Left cardiac atrium (tissue), 4 donors: ENCODE measurements around the gene PRDX5. TPM values are rescaled to one million over a fixed set of nuclear protein-coding genes. Genes with fewer than 3 reads are reported as not detected.
"Not testable (repeated sequence)": the region's sequence is repeated elsewhere in the genome, so short reads cannot be mapped to it uniquely, and the experiment has no call there.

Experiments
- ATAC-seq, 2 donors: fragments of 200-7000 bp; cut with Tn5 transposase; one replicate each; pipeline ENCODE4 v1.9.1; 2020; ENCODE audit warnings: mild to moderate bottlenecking in 2 of 2, moderate library complexity in 2 of 2
- DNase-seq: peaks from one replicate; pipeline ENCODE4 v3.0.0-alpha.2; 2020
- intact Hi-C, 2 donors: fragments of 100-400 bp; cut with DNase I; formaldehyde crosslinking; loops; one replicate each; pipeline versions ENCODE4 v1.14.1 to v1.15.1; 2022 to 2023
- total RNA-seq, 2 donors: library from RNA; stranded (reverse); fragmentation: NEBNext Ultra II Directional; extraction: Animal tissue kit (Norgen Biotek cat#: 25700); gene quantifications; one replicate each; pipeline ENCODE4 v1.2.1, GENCODE V29; 2021
- donor health status: DM: no; HTN: yes; CAD: no.
- donor health status: DM: no; HTN: yes; CAD: no; lungs with severe emphysema.
- donor health status: DM: yes; HTN: yes; CAD: no.
- donor health status: Dilated cardiomyopathy.

PRDX5 gene
- total RNA-seq, 2 donors from 2014 or later: 264 to 298 TPM

DNA sequence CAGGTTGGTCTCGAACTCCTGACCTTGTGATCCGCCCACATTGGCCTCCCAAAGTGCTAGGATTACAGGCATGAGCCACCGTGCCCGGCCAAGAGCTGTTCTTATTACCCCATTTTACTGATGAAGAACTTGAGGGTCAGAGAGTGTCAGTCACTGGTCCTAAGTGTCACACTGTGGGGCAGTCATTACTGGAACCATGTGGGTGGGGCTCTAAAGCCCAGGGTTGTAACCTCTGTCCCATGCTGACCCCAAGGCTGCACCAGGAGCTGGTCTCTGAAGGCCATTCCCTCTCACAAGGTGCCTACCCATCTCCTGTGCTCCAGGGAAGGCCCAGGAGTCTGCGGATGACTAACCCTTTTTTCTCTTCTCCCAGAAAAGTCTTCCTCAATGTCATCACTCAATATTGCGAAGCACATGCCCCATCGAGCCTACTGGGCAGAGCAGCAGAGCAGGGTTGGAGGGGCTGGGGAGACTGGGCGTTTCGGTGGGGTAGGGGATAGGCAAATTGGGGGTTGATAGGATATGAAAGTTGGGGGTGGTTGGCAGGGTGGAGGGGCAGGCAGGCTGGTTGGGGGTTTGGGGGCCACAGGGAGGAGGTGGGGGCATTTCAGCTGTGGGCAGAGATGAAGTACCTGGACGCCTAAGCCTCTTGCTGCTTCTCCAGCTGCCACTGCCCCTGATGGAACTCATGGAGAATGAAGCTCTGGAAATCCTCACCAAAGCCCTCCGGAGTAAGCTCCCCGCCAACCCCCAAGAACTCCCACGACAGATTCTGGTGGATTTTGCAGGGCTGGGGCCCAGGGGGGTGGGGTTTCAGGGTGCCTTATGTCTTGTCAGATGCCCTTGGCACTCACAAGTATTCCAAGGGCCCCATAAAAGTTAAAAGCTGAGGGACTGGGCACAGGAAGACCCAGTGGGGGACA is 14.6 kb upstream of the PRDX5 start:
- DNase-seq (no peak), ATAC-seq (no peak)
- intact Hi-C loops: loop anchor here (5.0 to 10.0 kb wide), 3 partner anchors 51 to 101 kb away; partner anchors contain the start of genes FERMT3 (in 1 of the 2) and PLCB3 (in 1 of the 2)

DNA sequence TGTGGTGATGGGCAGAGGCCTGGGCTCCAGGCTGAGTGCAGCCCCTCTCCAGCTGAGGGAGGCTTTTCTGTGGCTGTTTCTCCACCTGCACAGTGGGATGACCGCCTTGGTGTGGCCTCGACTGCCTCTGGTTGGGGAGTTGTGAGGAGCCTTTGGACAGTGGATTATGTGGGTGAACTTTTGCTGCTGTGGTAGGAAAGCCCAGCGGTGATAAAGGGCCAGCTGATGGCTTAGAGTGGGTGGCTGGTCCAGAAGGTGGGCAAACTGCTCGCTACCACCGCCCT is 13.9 kb upstream of the PRDX5 start:
- intact Hi-C loops: loop anchor here (5.0 to 10.0 kb wide), 3 partner anchors 52 to 102 kb away; partner anchors contain the start of genes FERMT3 (in 1 of the 2) and PLCB3 (in 1 of the 2)
- DNase-seq (no peak), ATAC-seq (no peak)

DNA sequence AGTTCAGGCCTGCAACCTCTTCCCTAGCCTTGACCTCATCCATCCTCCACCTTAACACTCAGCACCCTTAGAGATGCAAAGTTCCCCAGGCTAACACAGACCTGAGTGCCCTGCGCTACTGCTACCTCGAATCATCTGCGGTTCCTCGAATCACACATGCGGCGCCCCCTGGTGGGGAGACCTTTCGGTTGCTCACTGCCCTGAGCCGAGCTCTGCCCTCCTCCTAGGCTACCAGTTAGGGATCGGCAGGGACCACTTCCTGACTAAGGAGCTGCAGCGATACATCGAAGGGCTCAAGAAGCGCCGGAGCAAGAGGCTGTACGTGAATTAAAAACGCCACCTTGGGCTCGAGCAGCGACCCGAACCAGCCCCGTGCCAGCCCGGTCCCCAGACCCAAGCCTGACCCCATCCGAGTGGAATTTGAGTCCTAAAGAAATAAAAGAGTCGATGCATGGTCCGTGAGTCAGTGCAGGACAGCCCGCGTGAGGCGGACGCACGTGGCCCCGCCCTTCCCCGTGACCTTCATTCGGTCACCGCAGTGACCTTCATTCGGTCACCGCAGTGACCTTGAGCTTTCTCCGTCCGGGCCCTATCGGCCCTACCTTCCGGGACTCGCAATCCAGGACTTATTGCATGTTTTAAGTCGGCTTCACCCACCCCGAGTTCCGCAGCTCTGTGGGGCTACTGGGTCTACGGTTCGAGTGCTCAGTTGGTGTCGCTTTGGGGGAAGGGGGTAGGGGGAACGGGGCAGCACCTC is 13.4 kb upstream of the PRDX5 start:
- ATAC-seq (peak; percentile 43 to 57), DNase-seq (peak; percentile 96)
- intact Hi-C loops: loop anchor here (5.0 to 10.0 kb wide), 3 partner anchors 52 to 102 kb away; partner anchors contain the start of genes FERMT3 (in 1 of the 2) and PLCB3 (in 1 of the 2)

DNA sequence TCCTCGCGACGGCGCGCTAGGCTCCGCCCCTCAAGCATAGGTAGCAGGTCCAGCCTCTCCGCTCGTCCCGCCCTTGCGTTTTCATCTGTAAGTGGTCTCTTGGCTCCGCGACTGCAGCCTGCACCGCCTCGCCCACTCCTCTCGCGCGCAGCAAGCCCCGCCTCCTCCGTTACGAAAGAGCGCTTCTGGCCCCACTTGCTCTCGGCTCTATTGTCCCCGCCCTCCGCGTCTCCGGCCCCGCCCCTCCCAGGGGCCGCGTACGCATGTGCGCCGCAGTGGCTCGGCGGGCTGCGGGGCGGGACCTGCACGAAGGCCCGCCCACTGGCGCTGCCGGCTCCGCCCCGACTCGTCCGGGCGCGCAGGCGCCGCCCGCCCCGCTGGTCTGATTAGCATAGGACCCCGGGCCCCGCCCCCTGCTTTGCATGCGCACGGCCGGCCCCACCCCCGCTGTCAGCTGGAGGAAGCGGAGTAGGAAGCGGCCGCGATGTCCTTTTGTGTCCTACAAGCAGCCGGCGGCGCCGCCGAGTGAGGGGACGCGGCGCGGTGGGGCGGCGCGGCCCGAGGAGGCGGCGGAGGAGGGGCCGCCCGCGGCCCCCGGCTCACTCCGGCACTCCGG is 12.7 kb upstream of the PRDX5 start, which contains the start of gene ESRRA:
TSS of gene ESRRA (plus strand) at position 450 of the 616 bp plus-strand sequence. CDS start 1,656 bp downstream, outside the sequence.
- DNase-seq (peak; percentile 100), ATAC-seq (peak; percentile 86 to 92)
- intact Hi-C loops: loop anchor here in 1 of 2 donors (10.0 kb wide), 1 partner anchor 100 kb away; the partner anchor contains the start of gene FERMT3

DNA sequence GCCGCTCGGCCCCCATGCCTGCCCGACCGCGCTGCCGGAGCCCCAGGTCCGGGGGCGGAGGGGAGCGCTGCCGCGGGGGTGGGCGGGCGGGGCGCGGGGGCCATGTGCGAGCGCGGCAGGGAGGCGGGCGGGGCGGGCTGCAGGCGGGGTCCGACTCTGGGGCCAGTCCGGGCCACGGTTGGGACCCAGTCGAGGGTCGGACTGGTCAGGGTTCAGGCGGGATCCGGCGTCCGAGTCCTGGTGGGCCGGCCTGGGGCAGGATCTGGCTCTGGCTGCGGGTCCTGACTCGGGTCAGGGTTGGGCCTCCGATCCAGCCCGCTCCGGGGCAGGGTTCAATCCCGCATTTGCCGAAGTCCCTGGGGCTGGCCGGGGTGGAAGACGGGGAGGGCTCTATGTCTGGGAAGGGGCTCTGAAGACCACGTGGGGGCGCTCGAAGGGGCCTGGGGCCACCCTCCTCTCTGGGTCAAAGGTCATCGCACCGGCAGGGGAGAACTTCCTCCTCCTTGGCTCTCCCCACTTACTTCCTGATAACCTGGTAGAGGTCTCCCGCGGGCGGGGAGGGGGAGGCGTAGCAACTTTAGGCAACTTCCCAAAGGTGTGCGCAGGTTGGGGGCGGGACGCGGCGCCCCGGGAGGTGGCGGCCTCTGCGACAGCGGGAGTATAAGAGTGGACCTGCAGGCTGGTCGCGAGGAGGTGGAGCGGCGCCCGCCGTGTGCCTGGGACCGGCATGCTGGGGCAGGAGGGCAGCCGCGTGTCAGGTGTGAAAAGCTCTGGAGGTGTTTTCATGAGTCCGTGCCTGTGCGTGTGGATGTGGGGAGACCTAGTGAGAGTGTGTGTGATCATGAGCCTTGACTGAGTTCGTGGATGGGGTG is 12.0 kb upstream of the PRDX5 start:
- DNase-seq: peak; percentile 80
- ATAC-seq: peak; percentile 5 to 10
- intact Hi-C loops: loop anchor here in 1 of 2 donors (10.0 kb wide), 1 partner anchor 101 kb away; the partner anchor contains the start of gene FERMT3

DNA sequence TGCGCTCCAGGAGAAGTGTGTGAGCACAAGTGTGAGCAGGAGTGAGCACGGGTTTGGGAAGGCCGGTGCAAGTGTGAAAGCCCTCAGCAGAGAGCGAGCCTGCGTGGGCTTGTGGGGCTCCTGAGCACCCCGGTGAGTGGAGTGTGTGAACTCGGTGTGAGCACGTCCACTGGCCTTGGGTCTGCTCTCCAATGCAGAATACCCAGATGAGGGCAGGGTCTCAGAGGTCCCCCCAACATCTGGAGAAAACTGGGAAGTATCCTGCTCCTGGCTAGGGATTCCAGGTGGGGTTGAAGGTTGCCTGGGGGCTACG is 11.4 kb upstream of the PRDX5 start:
- ATAC-seq: no peak
- intact Hi-C loops: loop anchor here in 1 of 2 donors (10.0 kb wide), 1 partner anchor 102 kb away; the partner anchor contains the start of gene FERMT3
- DNase-seq: no peak

DNA sequence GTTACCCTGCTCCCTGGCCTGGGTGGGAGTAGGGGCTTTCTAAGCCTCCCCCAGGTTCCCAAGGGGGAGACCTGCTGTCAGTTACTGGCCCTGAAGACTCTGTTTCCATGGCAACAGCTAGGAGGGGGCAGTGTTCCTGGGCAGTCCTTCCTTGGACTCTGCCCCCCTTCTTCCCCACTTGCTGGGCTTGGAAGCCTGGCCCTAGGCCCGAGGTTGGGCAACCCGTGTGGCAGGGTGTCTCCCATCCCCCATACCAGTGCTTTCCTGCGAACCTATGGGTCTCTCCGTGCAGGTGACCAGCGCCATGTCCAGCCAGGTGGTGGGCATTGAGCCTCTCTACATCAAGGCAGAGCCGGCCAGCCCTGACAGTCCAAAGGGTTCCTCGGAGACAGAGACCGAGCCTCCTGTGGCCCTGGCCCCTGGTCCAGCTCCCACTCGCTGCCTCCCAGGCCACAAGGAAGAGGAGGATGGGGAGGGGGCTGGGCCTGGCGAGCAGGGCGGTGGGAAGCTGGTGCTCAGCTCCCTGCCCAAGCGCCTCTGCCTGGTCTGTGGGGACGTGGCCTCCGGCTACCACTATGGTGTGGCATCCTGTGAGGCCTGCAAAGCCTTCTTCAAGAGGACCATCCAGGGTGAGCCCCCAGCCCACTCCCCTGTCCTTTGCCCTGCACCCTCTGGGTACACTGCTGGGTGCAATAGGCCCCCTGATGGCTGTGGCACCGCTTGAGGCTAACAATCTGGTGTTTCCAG is 10.9 kb upstream of the PRDX5 start:
- ATAC-seq: no peak
- intact Hi-C loops: loop anchor here in 1 of 2 donors (10.0 kb wide), 1 partner anchor 102 kb away; the partner anchor contains the start of gene FERMT3
- DNase-seq: no peak

DNA sequence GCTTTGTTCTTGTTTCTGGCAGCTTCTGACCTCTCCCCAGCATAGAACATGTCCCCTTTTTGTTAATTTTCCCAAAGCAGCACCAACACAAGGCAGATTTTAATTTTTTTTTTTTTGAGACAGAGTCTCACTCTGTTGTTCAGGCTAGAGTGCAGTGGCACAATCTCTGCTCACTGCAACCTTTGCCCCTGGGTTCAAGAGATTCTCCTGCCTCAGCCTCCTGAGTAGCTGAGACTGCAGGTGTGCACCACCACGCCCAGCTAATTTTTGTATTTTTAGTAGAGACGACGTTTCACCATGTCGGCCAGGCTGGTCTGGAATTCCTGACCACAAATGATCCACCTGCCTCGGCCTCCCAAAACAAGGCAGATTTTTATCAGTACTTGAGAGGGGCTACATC is 10.1 kb upstream of the PRDX5 start:
- DNase-seq, ATAC-seq: not testable (repeated sequence)
- intact Hi-C loops: loop anchor here in 1 of 2 donors (10.0 kb wide), 1 partner anchor 103 kb away; the partner anchor contains the start of gene FERMT3

DNA sequence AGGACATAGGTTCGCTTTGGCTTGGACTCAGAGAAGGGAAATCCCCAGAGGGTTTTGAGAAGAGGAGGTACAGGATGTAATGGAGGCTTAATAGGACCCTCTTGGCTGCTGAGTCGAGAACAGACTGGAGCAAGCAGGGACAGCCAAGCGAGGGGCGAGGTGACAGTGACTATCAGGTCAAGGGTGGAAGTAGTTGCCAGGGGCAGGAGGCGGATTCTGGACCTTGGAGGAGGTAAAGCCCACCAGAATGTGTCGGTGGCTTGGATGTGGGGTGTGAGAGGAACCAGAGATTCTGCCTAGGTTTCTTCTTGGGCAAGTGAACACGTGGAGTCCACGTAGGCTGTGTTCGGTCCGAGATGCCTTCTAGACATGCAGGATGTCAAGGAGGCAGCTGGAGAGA is 5.0 kb upstream of the PRDX5 start:
- DNase-seq: no peak
- intact Hi-C loops: no loop called here
- ATAC-seq: no peak

DNA sequence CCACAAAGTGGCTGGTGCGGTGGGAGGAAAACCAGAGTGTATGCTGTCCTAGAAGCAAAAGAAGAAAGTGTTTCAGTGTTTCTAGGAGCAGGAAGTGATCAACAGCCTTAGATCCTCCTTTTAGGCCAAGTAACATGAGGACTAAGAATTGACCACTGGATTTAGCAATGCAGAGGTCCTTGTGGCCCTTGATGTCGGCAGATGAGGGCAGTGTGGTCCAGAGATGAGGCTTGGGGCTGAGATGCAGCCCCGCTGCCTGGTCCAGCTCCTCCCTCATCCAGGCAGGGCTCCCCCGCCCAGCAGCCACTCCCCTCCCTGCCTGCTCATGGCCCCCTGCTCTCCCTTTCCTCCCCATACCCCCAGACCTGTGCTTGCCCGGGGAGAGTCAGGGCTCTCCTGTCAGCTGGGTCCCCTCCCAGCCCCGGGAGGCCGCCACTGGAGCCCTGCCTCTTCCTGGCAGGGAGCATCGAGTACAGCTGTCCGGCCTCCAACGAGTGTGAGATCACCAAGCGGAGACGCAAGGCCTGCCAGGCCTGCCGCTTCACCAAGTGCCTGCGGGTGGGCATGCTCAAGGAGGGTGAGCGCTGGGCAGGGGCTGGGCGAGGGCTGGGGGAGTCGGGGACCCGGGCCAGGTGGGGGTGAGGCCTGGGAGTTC is 4.3 kb upstream of the PRDX5 start:
- ATAC-seq (peak in 1 of 2 donors; percentile 1), DNase-seq (peak; percentile 74)
- intact Hi-C loops: no loop called here

DNA sequence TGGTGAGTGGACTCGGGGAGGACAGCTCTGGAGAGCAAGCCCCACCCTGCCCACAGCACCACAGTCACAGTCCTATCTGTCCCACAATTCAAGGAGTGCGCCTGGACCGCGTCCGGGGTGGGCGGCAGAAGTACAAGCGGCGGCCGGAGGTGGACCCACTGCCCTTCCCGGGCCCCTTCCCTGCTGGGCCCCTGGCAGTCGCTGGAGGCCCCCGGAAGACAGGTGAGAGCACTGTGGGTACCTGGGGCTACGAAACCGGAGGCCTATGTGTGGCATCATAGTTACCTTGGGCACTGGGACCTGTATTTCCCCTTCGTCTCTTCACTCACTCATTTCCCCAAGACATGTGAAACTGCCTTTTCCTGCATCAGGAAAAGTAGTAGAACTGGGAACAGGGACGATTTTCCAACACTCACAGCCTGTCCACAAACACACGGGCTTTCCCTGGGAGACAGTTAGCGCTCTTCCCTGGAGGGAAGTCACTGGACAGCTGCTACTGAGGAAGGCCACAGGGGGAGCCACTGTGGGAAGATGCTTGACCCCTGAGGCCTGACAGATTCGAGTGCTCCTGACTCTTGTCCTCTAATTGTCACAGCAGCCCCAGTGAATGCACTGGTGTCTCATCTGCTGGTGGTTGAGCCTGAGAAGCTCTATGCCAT is 3.6 kb upstream of the PRDX5 start:
- no peak for ATAC-seq
- intact Hi-C loops: no loop called here
- DNase-seq: no peak

DNA sequence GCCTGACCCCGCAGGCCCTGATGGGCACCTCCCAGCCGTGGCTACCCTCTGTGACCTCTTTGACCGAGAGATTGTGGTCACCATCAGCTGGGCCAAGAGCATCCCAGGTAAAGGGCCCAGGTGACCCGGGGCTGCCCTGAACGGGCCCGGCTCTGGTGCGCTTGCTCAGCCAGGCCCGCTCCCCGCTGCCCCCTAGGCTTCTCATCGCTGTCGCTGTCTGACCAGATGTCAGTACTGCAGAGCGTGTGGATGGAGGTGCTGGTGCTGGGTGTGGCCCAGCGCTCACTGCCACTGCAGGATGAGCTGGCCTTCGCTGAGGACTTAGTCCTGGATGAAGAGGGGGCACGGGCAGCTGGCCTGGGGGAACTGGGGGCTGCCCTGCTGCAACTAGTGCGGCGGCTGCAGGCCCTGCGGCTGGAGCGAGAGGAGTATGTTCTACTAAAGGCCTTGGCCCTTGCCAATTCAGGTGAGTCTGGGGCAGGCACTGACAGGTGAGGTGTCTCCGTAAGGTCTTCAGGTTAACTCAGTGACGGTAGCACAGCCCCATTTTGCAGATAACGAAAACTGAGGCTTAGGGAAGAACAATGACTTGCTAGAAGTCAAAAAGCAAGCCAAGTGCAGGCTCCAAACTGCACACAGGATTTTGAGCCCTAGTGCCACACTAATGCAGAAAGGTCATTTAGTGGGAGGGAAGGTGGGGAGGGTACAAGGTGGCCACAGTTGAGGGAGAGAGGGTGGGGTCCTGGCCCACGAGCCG is 2.9 kb upstream of the PRDX5 start:
- intact Hi-C loops: no loop called here
- DNase-seq (no peak), ATAC-seq (no peak)

DNA sequence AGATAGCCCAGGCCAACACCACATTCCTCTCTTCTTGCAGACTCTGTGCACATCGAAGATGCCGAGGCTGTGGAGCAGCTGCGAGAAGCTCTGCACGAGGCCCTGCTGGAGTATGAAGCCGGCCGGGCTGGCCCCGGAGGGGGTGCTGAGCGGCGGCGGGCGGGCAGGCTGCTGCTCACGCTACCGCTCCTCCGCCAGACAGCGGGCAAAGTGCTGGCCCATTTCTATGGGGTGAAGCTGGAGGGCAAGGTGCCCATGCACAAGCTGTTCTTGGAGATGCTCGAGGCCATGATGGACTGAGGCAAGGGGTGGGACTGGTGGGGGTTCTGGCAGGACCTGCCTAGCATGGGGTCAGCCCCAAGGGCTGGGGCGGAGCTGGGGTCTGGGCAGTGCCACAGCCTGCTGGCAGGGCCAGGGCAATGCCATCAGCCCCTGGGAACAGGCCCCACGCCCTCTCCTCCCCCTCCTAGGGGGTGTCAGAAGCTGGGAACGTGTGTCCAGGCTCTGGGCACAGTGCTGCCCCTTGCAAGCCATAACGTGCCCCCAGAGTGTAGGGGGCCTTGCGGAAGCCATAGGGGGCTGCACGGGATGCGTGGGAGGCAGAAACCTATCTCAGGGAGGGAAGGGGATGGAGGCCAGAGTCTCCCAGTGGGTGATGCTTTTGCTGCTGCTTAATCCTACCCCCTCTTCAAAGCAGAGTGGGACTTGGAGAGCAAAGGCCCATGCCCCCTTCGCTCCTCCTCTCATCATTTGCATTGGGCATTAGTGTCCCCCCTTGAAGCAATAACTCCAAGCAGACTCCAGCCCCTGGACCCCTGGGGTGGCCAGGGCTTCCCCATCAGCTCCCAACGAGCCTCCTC is 2.0 kb upstream of the PRDX5 start:
- ATAC-seq, DNase-seq, intact Hi-C loops: not testable (repeated sequence)

DNA sequence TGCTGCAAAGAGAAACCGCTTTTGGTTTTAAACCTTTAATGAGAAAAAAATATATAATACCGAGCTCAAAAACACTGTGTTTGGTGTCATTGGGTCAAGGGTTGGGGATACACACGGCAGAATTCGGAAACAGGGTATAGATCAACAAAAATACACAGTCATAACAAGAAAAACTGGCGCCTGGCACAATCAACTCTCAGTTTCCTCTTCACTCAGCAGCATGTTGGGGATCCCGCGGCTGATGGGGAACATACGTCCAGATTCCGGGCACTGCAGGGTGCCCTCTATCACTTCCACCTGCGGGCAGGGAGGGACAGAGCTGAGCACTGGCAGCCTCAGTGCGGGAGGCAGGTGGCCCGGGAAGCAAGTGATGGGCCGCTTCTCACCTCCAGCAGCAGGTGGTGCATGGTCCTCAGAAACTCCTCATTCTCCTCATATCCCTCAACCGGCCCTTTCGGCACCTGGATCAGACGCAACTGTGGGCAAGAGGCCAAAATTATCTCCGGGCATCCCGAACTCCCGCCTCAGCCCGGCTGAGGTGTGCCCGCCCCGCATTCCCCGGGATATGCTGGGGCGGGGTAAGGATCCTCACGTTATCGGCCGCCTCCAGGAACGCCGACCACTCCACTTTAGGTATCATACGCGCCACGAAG is 1.1 kb upstream of the PRDX5 start:
- DNase-seq: peak; percentile 45
- ATAC-seq: peak in 1 of 2 donors; percentile 0
- intact Hi-C loops: no loop called here
